ENCODE measurements around the gene MUC13.

The MUC13 gene

DNA sequence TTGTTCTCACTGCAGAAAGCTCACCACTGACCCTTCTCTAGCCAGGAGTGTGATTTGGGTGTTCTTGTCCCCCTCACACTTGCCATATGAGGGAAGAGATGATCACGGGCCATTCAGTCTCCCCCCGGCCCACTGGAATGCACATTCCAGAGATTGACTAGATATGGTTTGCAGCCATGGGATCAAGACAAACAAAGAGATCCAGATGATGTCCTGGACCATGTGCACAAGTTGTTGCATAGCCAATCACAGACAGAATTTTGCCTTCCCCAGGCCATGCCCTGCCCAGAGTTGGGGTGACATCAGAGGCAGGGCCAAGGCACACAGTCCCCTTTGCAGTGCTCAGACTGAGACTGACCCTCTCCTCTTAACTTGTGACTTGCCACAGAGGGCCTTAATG is 14.8 kb downstream of the MUC13 start:
- Histone ChIP-seq H3K36me3 (no peaks in the 10 kb centered on the region), H3K9ac (no peak overlapping the region), H3K27me3 (no peaks in the 10 kb centered on the region), H3K4me3 (no peak overlapping the region), H3K9me3 (replicated peaks in 1 of 11) (no peaks in the 10 kb centered on the region), H3K4me1 (peaks cover 0 to 9% (median 0%) of the 10 kb centered on the region in 10 experiments; a peak in 3 of 20 replicates), H4K20me1 (no peaks in the 10 kb centered on the region), H3K4me2 (no peak overlapping the region), H3K27ac (no peak overlapping the region)
- no peak for TF ChIP-seq Cebpa-rat (IDR thresholded peaks at IDR 0.05)

DNA sequence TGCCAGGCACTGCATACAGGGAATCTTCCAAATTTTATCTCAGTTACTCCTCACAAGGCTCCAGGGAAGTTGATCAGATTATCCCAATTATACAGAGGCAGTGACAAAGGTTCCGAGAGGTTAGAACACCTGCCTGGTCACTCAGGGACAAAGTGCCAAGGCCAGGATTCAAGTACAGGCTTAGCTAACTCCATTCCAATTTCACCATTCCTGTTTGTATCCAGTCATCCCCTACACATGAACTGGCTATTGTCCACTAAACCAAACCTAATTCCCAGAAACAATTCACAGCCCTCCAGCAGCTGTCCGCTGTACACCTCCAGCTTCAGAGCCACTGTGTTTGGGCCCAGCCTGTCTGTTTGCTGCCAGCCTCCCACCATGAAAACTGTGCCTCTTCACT is 16.0 kb downstream of the MUC13 start:
- no peaks in the 10 kb centered on the region for H3K36me3 ChIP-seq
- H3K27me3 ChIP-seq: no peaks in the 10 kb centered on the region
- no peaks in the 10 kb centered on the region for H4K20me1 ChIP-seq
- no peaks in the 10 kb centered on the region for H3K9me3 ChIP-seq (replicated peaks in 1 of 11)
- TF ChIP-seq Cebpa-rat (IDR thresholded peaks at IDR 0.05): no peak
- H3K4me3 ChIP-seq: no peak overlapping the region
- no peak overlapping the region for H3K27ac ChIP-seq
- H3K9ac ChIP-seq: no peak overlapping the region
- no peak overlapping the region for H3K4me2 ChIP-seq
- H3K4me1 ChIP-seq: peaks cover 0 to 9% (median 0%) of the 10 kb centered on the region in 10 experiments; a peak in 3 of 20 replicates

DNA sequence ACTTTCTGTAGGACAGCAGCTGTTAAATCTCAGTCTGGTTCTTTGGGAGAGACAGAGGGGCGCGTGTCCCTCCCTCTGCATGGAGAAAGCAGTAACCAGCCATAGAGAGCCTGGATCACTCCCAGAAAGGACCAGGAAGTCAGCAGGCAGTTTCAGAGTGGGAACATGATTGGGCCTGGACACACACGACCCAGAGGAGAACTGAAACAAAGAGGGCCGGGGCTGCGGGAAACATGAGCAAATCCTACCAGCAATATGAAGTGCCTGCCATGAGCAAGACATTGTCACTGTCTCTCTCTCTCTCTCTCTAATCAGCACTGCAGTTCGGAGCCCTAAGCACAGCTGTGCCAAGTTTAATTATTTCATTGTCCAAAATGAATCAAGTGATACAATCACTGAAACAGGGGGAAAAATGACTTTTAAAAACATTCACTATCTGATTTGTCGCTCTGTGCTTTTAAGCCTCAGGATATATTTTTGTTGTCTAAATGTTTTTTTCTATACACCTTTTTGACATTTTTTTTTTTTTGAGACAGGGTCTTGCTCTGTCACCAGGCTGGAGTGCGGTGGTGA is 17.6 kb downstream of the MUC13 start:
- Histone ChIP-seq H3K9me3 (replicated peaks in 1 of 11) (no peaks in the 10 kb centered on the region), H3K27me3 (no peaks in the 10 kb centered on the region), H3K4me1 (peaks cover 0 to 9% (median 0%) of the 10 kb centered on the region in 10 experiments; a peak in 3 of 20 replicates), H3K36me3 (no peaks in the 10 kb centered on the region), H3K4me3 (no peak overlapping the region), H3K9ac (no peak overlapping the region), H3K4me2 (peak overlapping the region in 3 of 11 experiments; percentile 26 to 72 (median 35); a peak in 5 of 22 replicates), H3K27ac (no peak overlapping the region), H4K20me1 (no peaks in the 10 kb centered on the region)
- no peak for TF ChIP-seq Cebpa-rat (IDR thresholded peaks at IDR 0.05)

- H4K20me1 ChIP-seq: no peaks in the 10 kb centered on the region
These were observed 19.3 kb downstream of the MUC13 start for GRCh38 chr3:124915254-124915653.

DNA sequence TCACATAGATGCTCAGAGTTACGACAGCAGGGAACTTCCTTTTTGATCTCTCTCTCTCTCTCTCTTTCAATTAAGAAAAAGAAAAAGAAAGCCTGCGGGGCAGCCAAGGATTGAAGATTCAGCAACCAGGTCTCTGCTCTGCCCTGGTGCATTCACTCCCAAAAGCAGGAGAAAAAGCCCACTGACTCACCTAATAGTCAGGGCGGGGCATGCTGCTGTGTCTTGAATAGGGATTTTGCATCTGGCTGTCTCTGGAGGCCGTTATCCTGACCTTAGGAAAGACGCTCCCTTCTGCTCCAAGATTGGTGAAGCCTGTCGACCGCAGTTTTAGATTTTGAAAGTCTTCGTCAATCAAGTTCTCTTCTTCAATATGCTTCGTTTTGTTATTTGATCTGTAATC is 26.6 kb downstream of the MUC13 start:
- H3K4me3 ChIP-seq: no peak overlapping the region
- H3K27me3 ChIP-seq: no peaks in the 10 kb centered on the region
- H4K20me1 ChIP-seq: no peaks in the 10 kb centered on the region
- no peak overlapping the region for H3K27ac ChIP-seq
- H3K9me3 ChIP-seq (replicated peaks in 1 of 11): no peaks in the 10 kb centered on the region
- H3K36me3 ChIP-seq: no peaks in the 10 kb centered on the region
- TF ChIP-seq Cebpa-rat (IDR thresholded peaks at IDR 0.05): no peak
- H3K9ac ChIP-seq: no peak overlapping the region
- H3K4me1 ChIP-seq: no peaks in the 10 kb centered on the region
- no peak overlapping the region for H3K4me2 ChIP-seq

More at GRCh38 chr3:124915254-124915653, 19.3 kb downstream of the MUC13 start:
- Histone ChIP-seq H3K4me2 (no peak overlapping the region), H3K9ac (no peak overlapping the region), H3K9me3 (replicated peaks in 1 of 11) (no peaks in the 10 kb centered on the region), H3K27ac (no peak overlapping the region), H3K36me3 (no peaks in the 10 kb centered on the region), H3K4me1 (peaks cover 0 to 9% (median 0%) of the 10 kb centered on the region in 10 experiments; a peak in 3 of 20 replicates), H3K4me3 (no peak overlapping the region), H3K27me3 (no peaks in the 10 kb centered on the region)
- no peak for TF ChIP-seq Cebpa-rat (IDR thresholded peaks at IDR 0.05)

DNA sequence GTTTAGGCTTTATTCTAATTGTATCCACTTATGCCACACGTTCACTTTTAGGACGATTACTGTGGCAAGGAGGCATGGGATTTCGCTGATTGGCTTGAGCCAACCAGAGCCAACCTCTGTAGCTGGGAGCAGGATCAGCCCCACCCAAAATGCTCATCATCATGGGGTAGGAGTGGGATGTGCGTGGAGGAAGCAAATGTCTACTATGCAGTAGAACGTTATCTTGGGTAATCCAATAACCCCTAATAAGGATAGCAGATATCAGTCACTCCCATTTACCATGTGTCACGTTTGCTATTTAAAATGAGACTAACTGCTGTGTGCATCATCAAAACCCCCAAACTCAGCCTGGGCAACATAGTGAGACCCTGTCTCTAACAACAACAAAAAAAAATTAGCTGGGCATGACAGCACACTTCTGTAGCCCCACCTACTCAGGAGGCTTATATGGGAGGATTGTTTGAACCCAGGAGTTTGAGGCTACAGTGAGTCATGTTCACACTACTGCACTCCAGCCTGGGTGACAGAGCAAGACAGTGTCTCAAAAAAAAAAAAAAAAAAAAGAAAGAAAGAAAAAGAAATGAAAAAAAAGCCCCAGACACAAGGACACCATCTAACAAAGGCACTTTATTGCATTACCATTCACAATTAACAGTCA is 29.6 kb downstream of the MUC13 start:
- Histone ChIP-seq H3K27ac (no peak overlapping the region), H3K9me3 (replicated peaks in 1 of 11) (no peaks in the 10 kb centered on the region), H3K27me3 (no peaks in the 10 kb centered on the region), H3K9ac (no peak overlapping the region), H3K4me3 (no peak overlapping the region), H4K20me1 (no peaks in the 10 kb centered on the region), H3K4me1 (peaks cover 0 to 4% (median 0%) of the 10 kb centered on the region in 10 experiments; a peak in 4 of 20 replicates), H3K4me2 (no peak overlapping the region), H3K36me3 (no peaks in the 10 kb centered on the region)
- TF ChIP-seq Cebpa-rat (IDR thresholded peaks at IDR 0.05): no peak

- Histone ChIP-seq H3K9ac (no peak overlapping the region), H3K27ac (no peak overlapping the region), H3K9me3 (replicated peaks in 1 of 11) (no peaks in the 10 kb centered on the region), H3K36me3 (no peaks in the 10 kb centered on the region), H3K4me2 (no peak overlapping the region), H3K27me3 (no peaks in the 10 kb centered on the region), H3K4me1 (peaks cover 0 to 4% (median 0%) of the 10 kb centered on the region in 10 experiments; a peak in 4 of 20 replicates), H4K20me1 (no peaks in the 10 kb centered on the region), H3K4me3 (no peak overlapping the region)
- TF ChIP-seq Cebpa-rat (IDR thresholded peaks at IDR 0.05): peak in 3 of 11 experiments; percentile 43 to 73 (median 65); a peak in 5 of 22 replicates
These were observed 30.4 kb downstream of the MUC13 start for GRCh38 chr3:124903896-124904834.

- no peaks in the 10 kb centered on the region for H3K9me3 ChIP-seq (replicated peaks in 1 of 11)
- no peak overlapping the region for H3K4me2 ChIP-seq
- no peak overlapping the region for H3K27ac ChIP-seq
- no peaks in the 10 kb centered on the region for H4K20me1 ChIP-seq
- peaks cover 0 to 4% (median 0%) of the 10 kb centered on the region in 10 experiments; a peak in 4 of 20 replicates for H3K4me1 ChIP-seq
- no peak overlapping the region for H3K4me3 ChIP-seq
- TF ChIP-seq Cebpa-rat (IDR thresholded peaks at IDR 0.05): no peak
- no peaks in the 10 kb centered on the region for H3K27me3 ChIP-seq
- H3K36me3 ChIP-seq: no peaks in the 10 kb centered on the region
- H3K9ac ChIP-seq: no peak overlapping the region
These were observed 37.6 kb downstream of the MUC13 start for GRCh38 chr3:124896824-124897526.
